Cardiac muscle cell (in vitro differentiated cells and primary cell): ENCODE data around the gene CXCL12. TPM values are rescaled to one million over a fixed set of nuclear protein-coding genes. Genes with fewer than 3 reads are reported as not detected.

ENCODE experiments used
- DNase-seq, 2 donors: peaks; one replicate each; pipeline versions ENCODE4 v3.0.0 to v3.0.0-alpha.2; 2010 to 2017; ENCODE audit warnings: low read depth in 1 of 2, low spot score in 1 of 2
- H3K27ac ChIP-seq: fragments of 200-600 bp; sonication (generic); 2 replicates; pipeline ENCODE4 v1.5.1; 2016
- H3K27me3 ChIP-seq: fragments of 200-600 bp; sonication (generic); 2 replicates; pipeline ENCODE4 v1.6.0; 2016; ENCODE audit warnings: control low read depth
- H3K36me3 ChIP-seq: fragments of 200-600 bp; sonication (generic); 2 replicates; pipeline ENCODE4 v1.5.1; 2016; ENCODE audit warnings: control low read depth
- H3K4me1 ChIP-seq: fragments of 200-600 bp; sonication (generic); 2 replicates; pipeline ENCODE4 v1.8.1; 2017; ENCODE audit warnings: low read depth, mild to moderate bottlenecking, mixed run types
- H3K4me3 ChIP-seq: fragments of 200-600 bp; sonication (generic); 2 replicates; pipeline ENCODE4 v1.5.1; 2016; ENCODE audit warnings: mild to moderate bottlenecking
- H3K9me3 ChIP-seq: fragments of 200-600 bp; sonication (generic); 2 replicates; pipeline ENCODE4 v1.5.1; 2017; ENCODE audit warnings: low read depth, mild to moderate bottlenecking, control low read depth
- polyA plus RNA-seq: library from polyadenylated mRNA; unstranded; fragments of >200 nt; fragmentation: Nextera tagmentation; extraction: Ambion mirVana; gene quantifications from 2 replicates; pipeline ENCODE4 v1.2.1, GENCODE V29; 2016
- total RNA-seq: library from RNA; depleted of rRNA; stranded (reverse); fragments of >200 nt; gene quantifications from 2 replicates; pipeline ENCODE4 v1.2.3, GENCODE V29; 2016
- TF ChIP-seq, protein P1 (sequence below): IDR thresholded peaks from 2 replicates; pipeline ENCODE4 v1.5.1; 2012; ENCODE audit warnings: low read depth, mild to moderate bottlenecking, low read length

CXCL12 gene
- total and polyA plus RNA-seq, 2 experiments from 2014 or later: 10.1 to 68.9 TPM

GRCh38 chr10:44330431-44330830 lies 54.5 kb downstream of the CXCL12 start:
- TF ChIP-seq, protein P1, sequence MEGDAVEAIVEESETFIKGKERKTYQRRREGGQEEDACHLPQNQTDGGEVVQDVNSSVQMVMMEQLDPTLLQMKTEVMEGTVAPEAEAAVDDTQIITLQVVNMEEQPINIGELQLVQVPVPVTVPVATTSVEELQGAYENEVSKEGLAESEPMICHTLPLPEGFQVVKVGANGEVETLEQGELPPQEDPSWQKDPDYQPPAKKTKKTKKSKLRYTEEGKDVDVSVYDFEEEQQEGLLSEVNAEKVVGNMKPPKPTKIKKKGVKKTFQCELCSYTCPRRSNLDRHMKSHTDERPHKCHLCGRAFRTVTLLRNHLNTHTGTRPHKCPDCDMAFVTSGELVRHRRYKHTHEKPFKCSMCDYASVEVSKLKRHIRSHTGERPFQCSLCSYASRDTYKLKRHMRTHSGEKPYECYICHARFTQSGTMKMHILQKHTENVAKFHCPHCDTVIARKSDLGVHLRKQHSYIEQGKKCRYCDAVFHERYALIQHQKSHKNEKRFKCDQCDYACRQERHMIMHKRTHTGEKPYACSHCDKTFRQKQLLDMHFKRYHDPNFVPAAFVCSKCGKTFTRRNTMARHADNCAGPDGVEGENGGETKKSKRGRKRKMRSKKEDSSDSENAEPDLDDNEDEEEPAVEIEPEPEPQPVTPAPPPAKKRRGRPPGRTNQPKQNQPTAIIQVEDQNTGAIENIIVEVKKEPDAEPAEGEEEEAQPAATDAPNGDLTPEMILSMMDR: no peak
- Histone ChIP-seq H3K9me3 (no peaks in the 10 kb centered on the region), H3K4me3 (no peak overlapping the region), H3K4me1 (peaks cover 16% of the 10 kb centered on the region), H3K36me3 (no peaks in the 10 kb centered on the region), H3K27ac (no peak overlapping the region), H3K27me3 (no peaks in the 10 kb centered on the region)
- DNase-seq: no peak

DNA sequence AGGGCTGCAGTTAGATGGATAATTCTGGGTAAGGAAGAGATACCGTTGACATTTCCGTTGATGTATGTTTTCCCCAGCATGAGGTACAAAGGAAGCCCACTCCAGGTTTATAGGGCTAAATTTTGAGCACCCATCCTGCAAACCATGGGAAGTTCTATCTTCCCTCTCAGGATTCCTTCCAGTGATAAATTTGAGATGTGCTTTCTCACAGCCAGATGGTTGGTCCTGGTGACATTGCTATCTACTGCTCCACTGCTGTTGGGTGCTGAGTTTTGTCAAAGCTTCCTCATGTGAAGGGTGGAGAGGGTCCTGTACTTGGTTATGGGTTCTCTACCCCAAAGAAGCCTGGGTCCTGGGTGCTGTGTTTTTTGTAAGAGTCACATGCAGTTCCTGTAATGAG lies 57.4 kb downstream of the CXCL12 start:
- Histone ChIP-seq H3K27ac (no peak overlapping the region), H3K36me3 (no peaks in the 10 kb centered on the region), H3K9me3 (no peaks in the 10 kb centered on the region), H3K4me3 (no peak overlapping the region), H3K4me1 (peaks cover 16% of the 10 kb centered on the region), H3K27me3 (peaks cover 4% of the 10 kb centered on the region)
- TF ChIP-seq, protein P1: no peak
- DNase-seq: no peak
